ENCODE measurements around the gene RNF5. TPM values are rescaled to one million over a fixed set of nuclear protein-coding genes. Genes with fewer than 3 reads are reported as not detected.

RNF5 gene
- total and polyA plus RNA-seq, 7 donors = 61.5 to 220 (median 107) TPM

DNA sequence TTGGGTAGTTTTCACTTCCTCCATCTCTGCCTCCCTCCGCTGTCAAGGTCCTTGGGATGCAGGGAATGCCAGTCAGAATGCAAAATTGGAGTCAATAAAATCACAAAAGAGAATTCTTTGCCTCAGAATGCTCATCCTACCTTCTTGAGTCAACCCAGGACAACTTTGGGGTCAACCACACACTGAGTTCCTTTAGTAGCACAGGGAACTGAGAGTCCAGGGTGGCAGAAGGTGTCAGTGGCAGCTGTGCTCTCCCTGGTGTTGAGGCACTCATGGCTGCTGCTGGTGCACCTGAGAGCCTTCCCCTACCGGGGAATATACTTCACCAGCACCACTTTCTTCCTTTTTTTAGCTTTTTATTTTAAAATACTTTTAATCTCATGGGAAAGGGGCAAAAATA lies 46.5 kb downstream of the RNF5 start:
- TF ChIP-seq POLR2A (IDR thresholded peaks at IDR 0.05) (no peak), EP300 (IDR thresholded peaks at IDR 0.05) (no peak), POLR2AphosphoS5 (IDR thresholded peaks at IDR 0.05) (no peak)
- TF ChIP-seq, protein P1, sequence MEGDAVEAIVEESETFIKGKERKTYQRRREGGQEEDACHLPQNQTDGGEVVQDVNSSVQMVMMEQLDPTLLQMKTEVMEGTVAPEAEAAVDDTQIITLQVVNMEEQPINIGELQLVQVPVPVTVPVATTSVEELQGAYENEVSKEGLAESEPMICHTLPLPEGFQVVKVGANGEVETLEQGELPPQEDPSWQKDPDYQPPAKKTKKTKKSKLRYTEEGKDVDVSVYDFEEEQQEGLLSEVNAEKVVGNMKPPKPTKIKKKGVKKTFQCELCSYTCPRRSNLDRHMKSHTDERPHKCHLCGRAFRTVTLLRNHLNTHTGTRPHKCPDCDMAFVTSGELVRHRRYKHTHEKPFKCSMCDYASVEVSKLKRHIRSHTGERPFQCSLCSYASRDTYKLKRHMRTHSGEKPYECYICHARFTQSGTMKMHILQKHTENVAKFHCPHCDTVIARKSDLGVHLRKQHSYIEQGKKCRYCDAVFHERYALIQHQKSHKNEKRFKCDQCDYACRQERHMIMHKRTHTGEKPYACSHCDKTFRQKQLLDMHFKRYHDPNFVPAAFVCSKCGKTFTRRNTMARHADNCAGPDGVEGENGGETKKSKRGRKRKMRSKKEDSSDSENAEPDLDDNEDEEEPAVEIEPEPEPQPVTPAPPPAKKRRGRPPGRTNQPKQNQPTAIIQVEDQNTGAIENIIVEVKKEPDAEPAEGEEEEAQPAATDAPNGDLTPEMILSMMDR (IDR thresholded peaks at IDR 0.05) = no peak
- H3K9me3 ChIP-seq = no peaks in the 10 kb centered on the region
- WGBS, 2 donors = 66 to 73% methylated on average over 2 of the region's 2 CpGs
- no peak overlapping the region for H3K4me3 ChIP-seq
- H3K36me3 ChIP-seq = no peaks in the 10 kb centered on the region
- no peaks in the 10 kb centered on the region for H3K4me1 ChIP-seq
- peaks cover 0 to 5% (median 0%) of the 10 kb centered on the region in 3 donors for H3K27me3 ChIP-seq
- no peak for DNase-seq
- intact Hi-C loops (cut with DNase I) = no loop called here
- no peak overlapping the region for H3K27ac ChIP-seq

DNA sequence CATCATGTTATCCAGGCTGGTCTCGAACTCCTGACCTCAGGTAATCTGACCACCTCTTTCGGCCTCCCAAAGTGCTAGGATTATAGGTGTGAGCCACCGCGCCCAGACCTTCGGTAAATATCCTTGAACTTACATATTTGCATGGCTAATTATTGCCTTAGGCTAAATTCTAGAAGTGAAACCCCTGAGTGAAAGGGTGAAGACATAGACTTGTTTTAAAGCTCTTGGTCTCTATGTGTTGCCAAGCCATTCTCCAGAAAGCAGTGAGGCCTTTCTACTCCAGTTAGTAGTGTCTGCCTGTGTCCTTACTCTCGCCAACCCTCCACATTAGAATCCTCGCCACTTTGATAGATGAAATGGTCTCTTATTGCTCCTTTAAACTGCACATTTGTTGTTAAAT lies 48.2 kb downstream of the RNF5 start:
- 87% methylated on average over 7 of the region's 7 CpGs for WGBS, 2 donors
- no peak overlapping the region for H3K27ac ChIP-seq
- TF ChIP-seq EP300 (IDR thresholded peaks at IDR 0.05) (no peak), POLR2A (IDR thresholded peaks at IDR 0.05) (no peak), POLR2AphosphoS5 (IDR thresholded peaks at IDR 0.05) (no peak)
- TF ChIP-seq, protein P1 (IDR thresholded peaks at IDR 0.05) = no peak
- intact Hi-C loops (cut with DNase I) = no loop called here
- H3K4me1 ChIP-seq = no peaks in the 10 kb centered on the region
- no peak for DNase-seq
- H3K4me3 ChIP-seq = no peak overlapping the region
- no peaks in the 10 kb centered on the region for H3K9me3 ChIP-seq
- H3K36me3 ChIP-seq = no peaks in the 10 kb centered on the region
- no peaks in the 10 kb centered on the region for H3K27me3 ChIP-seq

Small RNA genes within 50 kb of the gene (small RNA-seq; reads per million reads assigned to genes)
- 0 reads per million in 3 donors for gene AL662884.1
- 0 to 0.86 (median 0.06) reads per million in 3 donors for gene MIR6833

Other genes with a start within 250 kb of the RNF5 start
- 10 to 100 TPM; 14.3 to 40.0 (median 28.7) TPM for gene CFB, start 232.3 kb upstream of the RNF5 start, total RNA-seq
- 100 to 1,000 TPM in 1 of 3 donors, 1 to 10 TPM in 2; 3.6 to 118 (median 9.5) TPM for gene CFB, start 232.3 kb upstream of the RNF5 start, polyA plus RNA-seq
- gene NELFE, start 219.4 kb upstream of the RNF5 start, total RNA-seq = 10 to 100 TPM; 60.1 to 96.9 (median 75.8) TPM
- 10 to 100 TPM; 52.5 to 73.5 (median 58.9) TPM for gene NELFE, start 219.4 kb upstream of the RNF5 start, polyA plus RNA-seq
- gene SKIC2, start 219.2 kb upstream of the RNF5 start, total RNA-seq = 10 to 100 TPM; 22.1 to 73.4 (median 33.4) TPM
- 10 to 100 TPM; 25.0 to 68.2 (median 30.6) TPM for gene SKIC2, start 219.2 kb upstream of the RNF5 start, polyA plus RNA-seq
- 10 to 100 TPM; 11.4 to 22.7 (median 18.3) TPM for gene DXO, start 206.3 kb upstream of the RNF5 start, total RNA-seq
- 10 to 100 TPM in 1 of 3 donors, 1 to 10 TPM in 2; 8.4 to 17.3 (median 9.9) TPM for gene DXO, start 206.3 kb upstream of the RNF5 start, polyA plus RNA-seq
- gene C4A, start 196.3 kb upstream of the RNF5 start, total RNA-seq = 100 to 1,000 TPM in 3 of 4 donors, 10 to 100 TPM in 1; 46.7 to 254 (median 179) TPM
- 10 to 100 TPM in 1 of 3 donors, 1 to 10 TPM in 2; 2.3 to 63.4 (median 3.0) TPM for gene C4A, start 196.3 kb upstream of the RNF5 start, polyA plus RNA-seq
- 100 to 1,000 TPM in 2 of 4 donors, 10 to 100 TPM in 2; 74.2 to 291 (median 155) TPM for gene C4B, start 163.6 kb upstream of the RNF5 start, total RNA-seq
- 10 to 100 TPM in 1 of 3 donors, 1 to 10 TPM in 2; 3.2 to 64.7 (median 4.2) TPM for gene C4B, start 163.6 kb upstream of the RNF5 start, polyA plus RNA-seq
- 1 to 10 TPM; 1.1 to 4.9 (median 3.2) TPM for gene CYP21A2, start 140.0 kb upstream of the RNF5 start, total RNA-seq
- 1 to 10 TPM in 1 of 3 donors, under 1 TPM in 1, not detected in 1; 0.57 to 1.2 TPM for gene CYP21A2, start 140.0 kb upstream of the RNF5 start, polyA plus RNA-seq
- gene TNXB, start 69.1 kb upstream of the RNF5 start, total RNA-seq = 100 to 1,000 TPM in 3 of 4 donors, 10 to 100 TPM in 1; 66.0 to 224 (median 116) TPM
- gene TNXB, start 69.1 kb upstream of the RNF5 start, polyA plus RNA-seq = 10 to 100 TPM in 1 of 3 donors, 1 to 10 TPM in 2; 1.4 to 16.4 (median 7.2) TPM
- 10 to 100 TPM; 24.5 to 73.4 (median 24.8) TPM for gene ATF6B, start 50.2 kb upstream of the RNF5 start, total RNA-seq
- 10 to 100 TPM; 10.9 to 93.6 (median 14.4) TPM for gene ATF6B, start 50.2 kb upstream of the RNF5 start, polyA plus RNA-seq
- 1 to 10 TPM; 2.1 to 5.5 (median 4.2) TPM for gene FKBPL, start 48.1 kb upstream of the RNF5 start, total RNA-seq
- gene FKBPL, start 48.1 kb upstream of the RNF5 start, polyA plus RNA-seq = 10 to 100 TPM in 1 of 3 donors, 1 to 10 TPM in 2; 4.9 to 10.4 (median 6.0) TPM
- 1 to 10 TPM; 1.8 to 6.1 (median 3.1) TPM for gene PRRT1, start 26.5 kb upstream of the RNF5 start, total RNA-seq
- gene PRRT1, start 26.5 kb upstream of the RNF5 start, polyA plus RNA-seq = 1 to 10 TPM in 2 of 3 donors, under 1 TPM in 1; 0.46 to 3.3 (median 1.8) TPM
- 100 to 1,000 TPM in 2 of 4 donors, 10 to 100 TPM in 2; 15.5 to 126 (median 62.7) TPM for gene PPT2, start 24.3 kb upstream of the RNF5 start, total RNA-seq
- gene PPT2, start 24.3 kb upstream of the RNF5 start, polyA plus RNA-seq = 10 to 100 TPM in 1 of 3 donors, 1 to 10 TPM in 2; 3.0 to 13.0 (median 5.4) TPM
- gene EGFL8, start 13.8 kb upstream of the RNF5 start, total RNA-seq = 10 to 100 TPM in 3 of 4 donors, 1 to 10 TPM in 1; 8.1 to 24.4 (median 14.3) TPM
- 10 to 100 TPM in 2 of 3 donors, 1 to 10 TPM in 1; 2.3 to 15.1 (median 13.8) TPM for gene EGFL8, start 13.8 kb upstream of the RNF5 start, polyA plus RNA-seq
- 10 to 100 TPM; 32.4 to 45.7 (median 36.5) TPM for gene AGPAT1, start 2.3 kb upstream of the RNF5 start, total RNA-seq
- gene AGPAT1, start 2.3 kb upstream of the RNF5 start, polyA plus RNA-seq = 10 to 100 TPM; 36.6 to 54.2 (median 37.9) TPM
- 1 to 10 TPM; 1.9 to 8.9 (median 5.3) TPM for gene AGER, start 5.8 kb downstream of the RNF5 start, total RNA-seq
- 10 to 100 TPM in 1 of 3 donors, 1 to 10 TPM in 1, not detected in 1; 2.4 to 10.6 TPM for gene AGER, start 5.8 kb downstream of the RNF5 start, polyA plus RNA-seq
- gene PBX2, start 11.8 kb downstream of the RNF5 start, total RNA-seq = 10 to 100 TPM; 53.6 to 67.7 (median 57.0) TPM
- gene PBX2, start 11.8 kb downstream of the RNF5 start, polyA plus RNA-seq = 10 to 100 TPM; 16.6 to 55.2 (median 19.8) TPM
- gene GPSM3, start 14.2 kb downstream of the RNF5 start, total RNA-seq = 10 to 100 TPM in 3 of 4 donors, 1 to 10 TPM in 1; 5.0 to 13.3 (median 10.4) TPM
- 10 to 100 TPM; 15.5 to 56.2 (median 15.6) TPM for gene GPSM3, start 14.2 kb downstream of the RNF5 start, polyA plus RNA-seq
- gene NOTCH4, start 45.7 kb downstream of the RNF5 start, total RNA-seq = 10 to 100 TPM in 1 of 4 donors, 1 to 10 TPM in 3; 5.4 to 23.0 (median 6.3) TPM
- gene NOTCH4, start 45.7 kb downstream of the RNF5 start, polyA plus RNA-seq = 1 to 10 TPM; 1.2 to 9.9 (median 1.8) TPM
- gene TSBP1, start 193.5 kb downstream of the RNF5 start, total RNA-seq = not detected
- not detected for gene TSBP1, start 193.5 kb downstream of the RNF5 start, polyA plus RNA-seq
- not detected for gene BTNL2, start 228.8 kb downstream of the RNF5 start, total RNA-seq
- not detected for gene BTNL2, start 228.8 kb downstream of the RNF5 start, polyA plus RNA-seq

Measured in sigmoid colon (tissue), 7 donors.